C4-2B (cell line): ENCODE data around the gene KDM1B.

Experiments used
- H3K27ac ChIP-seq: fragments of 450-650 bp; 2 replicates; pipeline ENCODE4 v1.5.1; 2017
- CTCF ChIP-seq: fragments of 450-650 bp; conservative IDR thresholded peaks from 2 replicates; pipeline ENCODE4 v1.5.1; 2017; ENCODE audit warnings: mild to moderate bottlenecking
- ZFX ChIP-seq: fragments of 450-650 bp; IDR thresholded peaks from 2 replicates; pipeline ENCODE4 v1.6.1; 2017

KDM1B gene

DNA sequence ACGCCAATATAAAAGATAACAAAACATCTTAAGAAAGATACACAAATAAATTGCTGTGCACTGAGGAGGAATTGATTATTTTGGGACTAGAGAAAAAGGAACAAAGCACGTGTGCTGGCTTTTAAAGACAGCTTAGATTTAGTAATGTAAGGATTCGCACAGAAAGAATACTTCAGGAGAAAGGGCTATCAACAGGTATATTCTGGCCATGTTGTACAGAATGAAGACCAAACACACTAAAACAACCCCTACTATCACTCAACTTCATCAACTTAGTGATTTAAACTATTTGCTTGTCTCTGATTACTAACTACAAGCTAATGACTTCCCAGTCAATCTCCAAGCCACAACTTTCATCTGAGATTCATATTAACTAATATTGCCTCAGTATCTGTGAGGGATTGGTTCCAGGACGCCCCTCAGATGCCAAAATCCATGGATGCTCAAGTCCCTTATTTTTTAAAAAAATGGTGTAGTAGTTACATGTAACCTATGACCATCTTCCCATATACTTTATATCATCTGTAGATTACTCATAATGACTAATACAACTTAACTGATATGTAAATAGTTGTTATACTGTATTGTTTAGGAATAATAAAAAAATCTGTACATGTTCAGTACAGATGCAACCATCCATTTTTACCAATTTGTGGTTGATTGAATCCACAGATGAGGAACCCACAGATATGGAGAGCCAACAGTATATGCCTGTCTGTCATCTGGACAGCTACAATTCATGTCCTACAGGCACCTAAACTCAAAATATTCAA is 104.6 kb downstream of the KDM1B start:
- no peak overlapping the region for H3K27ac ChIP-seq

DNA sequence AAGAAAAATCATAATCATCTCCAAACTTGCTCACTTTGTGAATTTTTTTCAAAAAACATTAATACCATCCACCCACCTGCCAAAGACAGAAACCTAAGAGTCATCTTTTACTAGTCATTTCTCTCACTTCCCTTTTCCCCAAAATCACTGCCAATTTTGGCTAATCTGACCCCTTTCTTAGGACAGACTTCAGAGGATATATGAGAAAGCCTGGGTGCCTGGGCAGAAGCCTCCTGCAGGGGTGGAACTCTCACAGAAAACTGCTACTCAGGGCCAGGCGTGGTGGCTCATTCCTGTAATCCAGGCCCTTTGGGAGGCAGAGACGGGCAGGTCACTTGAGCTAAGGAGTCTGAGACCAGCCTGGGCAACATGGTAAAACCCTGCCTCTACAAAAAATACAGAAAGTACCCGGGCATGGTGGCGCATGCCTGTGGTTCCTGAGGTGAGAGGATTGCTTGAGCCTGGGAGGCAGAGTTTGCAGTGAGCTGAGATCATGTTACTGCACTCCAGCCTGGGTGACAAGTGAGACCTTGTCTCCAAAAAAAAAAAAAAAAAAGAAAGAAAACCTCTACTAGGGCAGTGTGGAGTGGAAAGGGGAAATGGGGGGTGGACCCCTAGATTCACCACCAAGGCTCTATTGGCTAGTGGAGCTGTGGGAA is 105.4 kb downstream of the KDM1B start:
- H3K27ac ChIP-seq: no peak overlapping the region; the same call in 1 of the 2 replicates
- TF ChIP-seq ZFX (no peak), CTCF (no peak)

More for the DNA sequence above, 104.6 kb downstream of the KDM1B start:
- TF ChIP-seq ZFX (no peak), CTCF (no peak)

DNA sequence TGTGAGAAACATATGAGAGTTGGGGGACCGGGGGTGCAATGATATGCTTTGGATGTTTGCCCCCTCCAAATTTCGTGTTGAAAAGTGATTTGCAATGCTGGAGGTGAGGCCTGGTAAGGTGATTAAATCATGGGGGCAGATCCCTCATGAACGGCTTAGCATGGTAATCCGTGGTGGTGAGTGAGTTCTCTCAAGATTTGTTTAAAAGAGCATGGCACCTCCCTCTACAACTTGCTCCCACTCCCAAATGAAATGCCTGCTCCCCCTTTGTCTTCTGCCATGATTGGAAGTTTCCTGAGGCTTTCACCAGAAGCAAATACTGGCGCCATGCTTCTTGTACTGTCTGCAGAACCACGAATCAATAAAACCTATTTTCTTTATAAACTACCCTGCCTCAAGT is 106.7 kb downstream of the KDM1B start:
- H3K27ac ChIP-seq: no peak overlapping the region
- no peak for TF ChIP-seq CTCF
- TF ChIP-seq ZFX: no peak

GRCh38 chr6:18262702-18263417 is 107.6 kb downstream of the KDM1B start:
- peak overlapping the region; percentile 89; the same call in 1 of the 2 replicates for H3K27ac ChIP-seq
- TF ChIP-seq CTCF (no peak), ZFX (no peak)

DNA sequence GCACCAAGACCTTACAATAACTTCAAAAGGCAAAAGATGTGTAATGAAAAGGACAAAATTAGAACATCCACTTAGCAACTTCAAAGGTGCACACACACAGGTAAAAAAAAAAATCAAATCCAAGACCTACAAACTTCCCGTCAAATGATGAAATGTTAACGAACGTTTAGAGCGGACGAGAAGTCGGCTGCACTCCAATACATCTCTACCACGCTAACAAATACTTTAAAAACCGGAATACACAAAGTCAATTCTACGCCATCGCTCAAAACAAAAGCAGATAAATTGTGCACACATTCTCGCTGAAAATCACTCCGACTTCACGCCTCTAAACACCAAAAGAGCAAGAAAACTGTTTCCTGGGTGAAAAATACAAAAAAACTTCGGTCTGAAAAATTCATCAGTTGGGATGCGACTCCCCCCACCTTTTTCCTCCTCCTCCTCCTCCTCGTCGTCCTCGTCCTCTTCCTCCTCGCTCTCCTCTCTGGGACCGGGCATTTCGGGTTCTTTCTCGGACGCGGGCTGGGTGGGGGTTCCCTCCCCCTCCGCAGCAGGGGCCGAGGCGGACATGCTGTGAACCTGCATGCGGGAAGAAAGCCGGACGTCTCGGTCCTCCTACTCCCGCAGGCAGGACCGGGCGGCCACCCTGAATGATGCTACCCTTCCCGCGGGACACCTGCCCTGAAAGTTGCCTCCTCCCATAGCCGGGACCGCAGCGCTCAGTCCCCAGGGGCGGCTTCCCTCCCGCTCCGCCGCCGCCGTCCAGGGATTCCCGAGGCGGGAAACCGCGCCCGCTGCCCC is 108.4 kb downstream of the KDM1B start:
- H3K27ac ChIP-seq: peak overlapping the region; percentile 89

More for the DNA sequence above, 108.4 kb downstream of the KDM1B start:
- TF ChIP-seq ZFX: no peak
- TF ChIP-seq CTCF: no peak
